ENCODE measurements around the gene SGSH.

The SGSH gene

DNA sequence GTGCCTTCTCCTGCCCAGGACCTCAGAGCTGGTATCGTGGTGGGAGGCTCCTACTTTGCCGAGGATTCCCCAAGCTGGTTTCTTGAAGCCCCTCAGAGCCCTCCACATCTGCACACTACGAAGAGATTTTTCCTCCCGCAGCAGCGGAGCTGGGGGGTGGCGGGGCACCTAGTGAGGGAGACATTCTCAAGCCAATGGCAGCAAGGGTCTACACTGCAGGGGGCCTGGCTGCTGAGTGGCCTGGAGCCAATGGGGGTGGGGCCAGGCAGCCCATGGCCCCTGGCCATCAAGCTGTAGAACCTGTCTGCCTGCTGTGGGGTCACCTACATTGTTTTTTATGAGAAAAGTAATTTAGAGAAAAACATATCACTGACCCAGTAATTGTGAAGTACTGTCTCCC, 5.1 kb upstream of the SGSH start:
- no peak for DNase-seq

DNA sequence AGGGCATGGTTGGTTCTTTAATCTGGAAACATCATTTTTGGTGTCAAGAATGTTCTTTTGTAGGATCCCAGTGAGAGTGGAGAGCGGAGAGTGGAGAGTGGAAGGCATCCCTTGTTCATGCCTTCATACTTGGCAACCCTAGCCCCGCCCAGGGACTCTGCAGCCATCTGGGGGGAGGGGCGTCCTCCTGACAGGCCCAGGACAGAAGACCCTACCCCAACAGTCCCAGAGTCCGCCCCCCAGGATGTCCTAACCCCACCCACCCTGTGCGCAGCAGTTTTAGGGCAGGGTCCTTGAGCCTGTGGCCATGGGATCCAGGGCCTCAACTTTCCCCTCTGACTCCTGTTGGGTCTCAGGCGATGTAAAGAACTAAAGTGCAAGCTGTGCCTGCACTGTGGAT, 4.5 kb upstream of the SGSH start:
- DNase-seq = no peak

DNA sequence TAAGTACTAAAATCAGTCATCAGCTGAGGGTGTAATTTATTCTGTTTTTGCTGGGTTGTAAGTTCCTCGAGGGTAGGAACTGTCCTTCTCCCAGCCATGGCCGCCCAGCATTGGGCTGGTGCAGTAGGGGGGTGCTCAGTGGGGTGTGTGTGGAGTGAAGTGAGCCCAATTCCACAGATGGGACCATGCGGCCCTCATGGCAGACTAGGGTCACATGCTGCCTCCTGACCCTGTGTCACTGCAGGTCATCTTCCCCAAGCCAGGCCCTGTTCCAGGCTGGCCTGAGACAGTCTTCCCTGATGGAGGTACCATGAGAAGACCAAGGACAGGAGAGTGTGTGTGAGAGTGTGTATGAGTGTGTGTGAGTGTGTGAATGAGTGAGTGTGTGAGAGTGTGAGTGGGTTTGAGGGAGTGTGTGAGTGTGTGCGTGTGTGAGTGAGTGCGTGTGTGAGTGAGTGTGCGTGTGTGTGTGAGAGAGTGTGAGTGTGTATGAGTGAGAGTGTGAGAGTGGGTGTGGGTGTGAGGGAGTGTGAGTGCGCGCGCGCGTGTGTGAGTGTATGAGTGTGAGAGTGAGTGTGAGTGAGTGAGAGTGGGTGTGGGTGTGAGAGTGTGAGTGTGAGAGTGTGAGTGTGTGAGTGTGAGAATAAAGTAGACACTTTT, 3.8 kb upstream of the SGSH start:
- no peak for DNase-seq

DNA sequence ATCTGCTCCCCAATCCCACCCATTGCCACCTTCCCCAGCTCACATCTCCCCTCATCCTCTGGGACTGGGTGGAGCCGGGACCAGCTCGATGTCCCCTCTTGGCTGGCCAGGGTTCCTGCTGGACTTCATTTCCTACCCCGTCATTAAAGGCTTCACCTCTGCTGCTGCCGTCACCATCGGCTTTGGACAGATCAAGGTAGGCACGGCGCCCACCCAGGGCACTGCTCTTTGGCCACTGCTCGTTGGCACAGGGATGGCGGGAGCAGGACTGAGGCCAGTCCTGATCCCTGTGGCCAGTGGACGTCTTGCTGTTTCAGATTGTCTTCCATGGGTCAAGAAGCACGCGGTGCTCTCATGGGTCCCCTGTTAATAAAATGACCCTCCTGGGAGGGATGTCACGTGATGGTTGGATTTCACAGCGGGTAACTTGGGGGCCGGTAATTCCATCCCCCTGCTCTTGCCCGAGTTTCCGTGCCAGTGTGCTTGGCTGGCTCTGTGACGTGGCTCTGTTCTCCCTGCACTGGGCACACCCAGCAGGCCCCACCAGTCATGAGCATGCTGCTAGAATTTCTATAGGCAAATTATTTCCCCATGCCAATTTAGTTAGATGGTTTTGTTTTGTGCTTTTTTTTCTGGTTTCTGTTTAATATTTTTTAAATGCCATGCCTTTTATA, 3.1 kb upstream of the SGSH start:
- no peak for DNase-seq

DNA sequence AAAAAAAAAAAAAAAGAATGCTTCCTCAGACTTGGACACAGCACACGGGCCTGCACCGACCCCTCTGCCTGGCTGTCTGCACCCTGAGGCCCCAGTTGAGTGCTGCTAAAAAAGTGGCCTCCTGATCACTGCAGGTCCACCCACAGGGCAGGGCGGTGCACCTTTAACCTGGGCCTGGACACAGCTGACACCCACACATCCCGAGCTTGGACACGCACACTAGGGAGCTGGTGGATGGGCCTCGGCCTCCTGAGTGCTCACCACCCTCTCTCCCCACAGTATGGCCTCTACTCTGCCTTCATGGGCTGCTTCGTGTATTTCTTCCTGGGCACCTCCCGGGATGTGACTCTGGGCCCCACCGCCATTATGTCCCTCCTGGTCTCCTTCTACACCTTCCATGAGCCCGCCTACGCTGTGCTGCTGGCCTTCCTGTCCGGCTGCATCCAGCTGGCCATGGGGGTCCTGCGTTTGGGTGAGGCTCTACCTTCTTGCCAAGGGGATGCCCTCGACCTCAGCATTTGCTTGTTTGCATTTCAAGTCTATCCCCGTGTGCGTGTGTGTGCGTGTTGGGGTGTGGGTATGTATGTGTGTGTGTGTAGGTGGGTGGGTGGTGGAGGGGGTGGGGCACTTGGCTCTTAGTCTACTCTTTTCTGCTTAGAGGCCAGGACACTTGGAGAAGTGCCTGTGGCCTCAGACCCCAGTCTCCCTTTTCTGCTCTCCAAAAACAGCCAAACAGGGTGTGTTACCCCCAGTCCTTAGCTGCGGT, 2.4 kb upstream of the SGSH start:
- no peak for DNase-seq

DNA sequence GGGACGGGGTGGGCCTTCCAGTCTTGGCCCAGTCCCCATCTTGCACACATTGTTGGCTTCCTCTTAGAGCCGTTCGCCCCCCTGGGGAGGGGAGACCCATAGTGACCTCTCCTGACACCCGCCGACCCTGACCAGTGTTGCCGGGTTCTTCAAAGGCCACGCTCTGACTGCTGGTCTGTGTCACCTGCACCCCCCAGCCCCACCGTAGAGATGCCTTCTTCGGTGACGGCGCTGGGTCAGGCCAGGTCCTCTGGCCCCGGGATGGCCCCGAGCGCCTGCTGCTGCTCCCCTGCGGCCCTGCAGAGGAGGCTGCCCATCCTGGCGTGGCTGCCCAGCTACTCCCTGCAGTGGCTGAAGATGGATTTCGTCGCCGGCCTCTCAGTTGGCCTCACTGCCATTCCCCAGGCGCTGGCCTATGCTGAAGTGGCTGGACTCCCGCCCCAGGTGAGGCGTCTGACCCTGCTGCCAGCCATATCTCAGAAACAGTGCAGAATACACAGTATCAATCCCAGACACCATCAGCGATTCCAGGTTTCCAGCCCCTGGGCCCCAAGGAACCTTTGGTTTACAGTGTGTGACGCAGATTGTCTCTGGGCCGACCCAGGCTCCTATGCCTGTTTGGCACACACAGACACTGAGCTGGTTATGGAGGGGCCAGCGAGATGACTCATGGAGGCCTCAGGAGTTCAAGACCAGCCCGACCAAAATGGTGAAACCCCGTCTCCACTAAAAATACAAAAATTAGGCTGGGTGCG, 1.4 kb upstream of the SGSH start:
- DNase-seq = no peak

DNA sequence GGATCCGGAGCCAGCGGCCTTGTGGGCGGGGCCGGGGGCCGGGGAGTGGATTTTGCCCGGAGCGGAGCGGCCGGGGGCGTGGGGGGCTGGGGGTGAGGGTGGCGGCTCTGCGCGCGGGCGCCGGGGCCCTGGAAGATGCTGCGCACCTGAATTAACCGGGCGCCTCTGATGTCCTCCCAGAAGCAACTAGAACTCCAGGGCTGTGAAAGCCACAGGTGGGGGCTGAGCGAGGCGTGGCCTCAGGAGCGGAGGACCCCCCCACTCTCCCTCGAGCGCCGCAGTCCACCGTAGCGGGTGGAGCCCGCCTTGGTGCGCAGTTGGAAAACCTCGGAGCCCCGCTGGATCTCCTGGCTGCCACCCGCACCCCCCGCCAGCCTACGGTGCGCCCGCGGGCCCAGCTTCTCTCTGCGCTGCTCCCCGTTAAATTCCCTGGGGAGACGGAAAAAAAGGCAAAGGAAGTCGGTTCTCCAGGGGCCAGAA, 643 bp upstream of the SGSH start:
- DNase-seq = no peak

DNA sequence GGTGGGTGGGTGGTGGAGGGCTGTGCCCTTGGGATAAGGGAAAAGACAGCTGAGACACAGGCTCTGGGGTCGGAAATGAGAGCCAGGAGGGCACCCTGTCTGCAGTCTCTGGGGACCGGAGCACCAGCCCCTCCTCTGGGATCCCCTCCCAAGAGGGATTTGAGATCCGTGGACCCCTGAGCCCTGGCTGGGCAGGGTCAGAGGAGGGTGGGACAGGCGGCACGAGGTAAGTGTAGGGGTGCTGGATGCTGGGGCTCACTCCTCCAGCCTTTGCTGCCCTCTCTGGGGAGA, 425 bp downstream of the SGSH start:
- no peak for DNase-seq

DNA sequence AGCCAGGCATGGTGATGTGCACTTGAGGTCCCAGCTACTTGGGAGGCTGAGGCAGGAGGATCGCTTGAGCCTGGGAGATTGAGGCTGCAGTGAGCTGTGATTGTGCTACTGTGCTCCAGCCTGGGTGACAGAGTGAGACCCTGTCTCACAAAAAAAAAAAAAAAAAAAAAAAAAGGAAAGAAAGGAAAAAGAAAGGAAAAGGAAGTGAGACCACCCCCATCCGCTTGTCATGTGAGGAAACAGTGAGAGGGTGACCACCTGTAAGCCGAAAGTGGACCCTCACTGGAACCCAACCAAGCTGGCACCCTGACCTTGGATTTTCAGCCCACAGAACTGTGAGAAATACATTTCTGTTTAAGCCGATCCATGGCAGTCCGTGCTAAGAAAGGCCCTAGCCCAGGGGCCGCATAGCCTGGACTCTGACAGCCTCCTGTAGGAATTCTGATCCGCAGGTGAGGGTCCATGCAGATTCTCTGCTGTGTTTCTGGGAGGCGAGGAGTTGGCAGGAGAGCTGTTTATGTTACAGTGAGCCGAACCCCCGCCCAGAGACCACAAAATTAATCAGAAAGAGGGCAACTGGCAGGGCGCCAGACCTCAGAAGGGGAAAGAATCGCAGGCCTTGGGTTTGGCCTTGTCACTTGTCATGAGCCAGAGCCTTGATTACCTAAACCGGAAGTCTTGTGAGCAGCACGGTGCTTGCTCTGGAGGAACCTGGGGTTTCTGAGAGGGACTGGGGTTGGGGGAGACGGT, 945 bp downstream of the SGSH start:
- DNase-seq = peak; percentile 40 to 50

DNA sequence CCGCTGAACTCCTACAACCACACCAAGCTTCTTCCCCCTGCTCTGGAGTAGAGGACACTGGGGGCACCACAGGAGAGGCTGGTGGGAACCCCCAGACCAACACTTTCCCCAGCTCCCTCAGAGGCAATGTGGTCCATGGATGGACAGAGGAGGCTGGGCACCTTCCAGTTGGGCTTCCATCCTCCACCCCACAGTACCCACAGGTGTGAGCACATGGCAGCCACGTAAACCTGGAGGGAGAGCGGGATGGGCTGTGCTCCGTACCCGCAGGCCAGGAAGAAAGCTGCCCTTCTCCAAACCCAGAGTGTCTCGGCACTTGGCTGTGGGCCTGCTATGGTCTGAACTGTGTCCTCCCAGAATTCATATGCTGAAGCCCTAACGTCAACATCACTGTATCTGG, 1.7 kb downstream of the SGSH start:
- no peak for DNase-seq

DNA sequence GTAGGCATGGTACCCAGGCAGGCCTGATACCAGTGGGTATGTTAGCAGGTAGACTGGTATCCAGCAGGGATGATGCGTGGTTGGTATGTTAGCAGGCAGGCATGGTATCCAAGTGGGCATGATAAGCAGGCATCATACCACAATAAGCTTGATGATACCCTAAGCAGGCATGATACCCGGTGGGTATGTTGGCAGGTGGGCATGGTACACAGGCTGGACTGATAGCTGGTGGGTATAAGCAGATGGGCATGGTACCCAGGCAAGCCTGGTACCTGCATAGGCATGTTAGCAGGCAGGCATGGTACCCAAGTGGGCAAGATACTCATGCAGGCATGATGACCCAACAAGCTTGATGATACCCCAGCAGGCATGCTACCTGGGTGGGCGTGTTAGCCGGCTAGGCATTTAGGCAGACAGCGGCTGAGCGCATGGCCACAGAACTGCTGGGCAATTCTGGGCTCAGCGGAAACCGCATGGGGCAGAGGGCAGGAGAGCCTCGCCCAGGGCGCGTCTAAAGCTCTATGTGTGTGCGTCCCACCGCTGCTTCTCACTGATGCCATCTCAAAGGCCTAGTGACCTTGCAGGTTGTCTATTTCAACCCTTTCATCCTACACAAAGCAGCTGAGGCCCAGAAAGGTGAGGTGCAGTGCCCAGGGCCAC, 2.3 kb downstream of the SGSH start:
- no peak for DNase-seq

DNA sequence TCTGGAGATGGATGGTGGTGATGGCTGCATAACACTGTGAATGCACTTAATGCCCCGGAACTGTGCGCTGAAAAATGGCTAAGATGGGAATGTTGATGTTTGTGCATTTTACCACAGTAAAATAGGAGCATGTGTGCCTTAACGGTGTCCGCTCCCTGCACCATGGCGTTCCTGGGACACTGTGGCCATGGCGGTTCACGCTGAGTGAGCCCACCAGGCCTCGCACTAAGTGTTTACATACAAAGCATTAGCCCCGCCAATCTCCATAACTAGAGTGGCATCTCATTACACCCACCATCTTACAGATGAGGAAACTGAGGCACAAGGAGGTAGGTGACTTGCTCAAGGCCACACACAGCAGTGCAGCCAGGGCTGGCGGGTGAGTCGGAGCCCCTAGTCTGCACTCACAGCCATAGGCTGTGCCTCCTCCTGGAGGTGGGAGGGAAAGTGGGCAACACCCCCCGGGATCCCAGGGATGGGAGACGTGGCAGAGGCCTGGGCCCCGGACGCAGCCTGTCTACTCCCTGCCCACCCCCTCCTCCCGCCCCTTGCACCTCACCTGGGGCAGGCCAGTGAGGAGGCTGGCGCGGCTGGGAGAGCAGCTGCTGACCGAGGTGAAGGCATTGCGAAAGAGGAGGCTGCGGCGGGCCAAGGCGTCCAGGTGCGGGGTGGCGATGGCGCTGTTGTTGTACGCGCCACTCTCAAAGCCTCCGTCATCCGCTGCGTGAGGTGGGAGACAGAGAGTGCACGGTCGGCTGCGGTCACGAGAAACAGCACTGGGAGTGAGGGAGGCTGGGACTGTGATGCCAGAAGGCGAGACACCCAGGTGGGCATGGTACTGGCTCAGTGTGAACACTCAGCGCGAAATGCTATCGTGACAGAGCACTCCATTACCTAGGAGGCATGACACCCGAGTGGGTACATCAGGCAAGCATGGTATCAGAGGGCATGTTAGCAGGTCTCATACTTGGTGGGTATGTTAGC, 3.4 kb downstream of the SGSH start:
- DNase-seq = no peak

DNA sequence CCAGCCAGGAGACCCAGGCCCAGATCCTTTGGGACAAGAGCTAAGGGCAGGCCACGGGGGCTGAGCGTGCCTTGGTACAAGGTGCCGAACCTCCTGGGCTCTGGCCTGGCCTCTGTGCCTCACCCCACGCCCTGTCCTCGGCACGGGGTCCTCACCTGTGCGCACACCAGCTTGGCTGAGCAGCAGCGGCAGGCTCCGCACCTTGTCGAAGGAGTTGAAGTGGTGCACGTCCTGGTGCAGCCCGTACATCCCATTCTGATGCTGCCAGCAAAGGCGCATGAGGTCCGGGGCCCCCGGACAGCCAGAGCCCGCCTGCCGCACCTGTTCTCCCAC, 5.3 kb downstream of the SGSH start:
- DNase-seq = no peak

DNA sequence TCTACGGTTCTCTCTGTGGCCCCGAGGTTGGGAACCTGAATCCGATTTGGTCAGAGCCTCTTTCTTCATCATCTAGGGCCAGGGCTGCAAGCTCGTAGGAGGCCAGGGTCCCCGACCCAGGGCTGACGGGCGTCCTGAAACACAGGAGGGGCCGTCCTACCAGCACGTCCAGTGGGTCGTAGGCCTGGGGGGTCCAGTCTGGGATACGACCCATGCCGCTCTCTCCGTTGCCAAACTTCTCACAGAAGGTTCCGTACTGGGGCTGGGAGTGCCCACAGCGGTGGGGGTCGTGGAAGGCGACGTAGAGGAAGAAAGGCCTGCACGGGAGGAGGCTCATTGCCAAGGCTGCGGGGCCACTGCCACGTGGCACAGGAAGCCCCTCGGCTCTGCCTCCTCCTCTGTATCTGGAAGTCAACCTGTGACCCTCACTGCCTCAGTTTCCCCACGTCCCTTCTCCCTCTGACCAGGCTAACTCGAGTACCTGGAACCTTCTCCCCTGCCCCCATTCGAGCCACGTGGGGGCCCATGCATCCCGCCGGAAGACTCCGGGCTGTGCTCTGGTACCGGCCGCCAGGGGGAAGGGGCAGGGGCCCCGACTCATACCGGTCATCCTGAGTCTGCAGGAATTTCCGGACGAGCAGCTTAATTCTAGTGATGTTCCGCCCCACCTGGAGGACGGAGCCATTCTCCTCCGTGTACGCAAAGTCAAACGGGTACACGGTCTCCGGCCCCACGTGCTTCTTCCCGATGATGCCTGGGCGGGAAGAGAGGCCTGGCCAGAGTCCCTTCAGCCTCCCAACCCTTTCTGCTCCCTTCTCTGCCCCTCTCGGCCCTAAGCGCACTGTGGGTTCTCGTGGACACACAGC, 5.9 kb downstream of the SGSH start:
- DNase-seq = no peak

DNA sequence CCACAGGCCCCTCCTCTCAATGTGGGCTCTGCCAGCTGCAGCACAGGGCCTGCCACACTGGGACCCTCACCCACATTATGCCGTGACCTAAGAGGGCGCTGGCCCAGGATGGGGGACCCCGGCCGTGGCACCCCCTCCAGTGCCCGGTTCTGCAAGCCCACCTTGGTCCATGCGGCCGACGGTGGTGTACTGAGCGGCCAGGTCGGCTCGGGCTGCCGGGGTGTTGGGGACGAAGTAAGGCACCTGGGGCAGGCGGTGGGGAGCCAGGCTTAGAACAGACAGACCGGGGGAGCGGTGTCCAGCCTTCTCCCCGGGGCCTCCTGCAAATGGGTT, 6.5 kb downstream of the SGSH start:
- no peak for DNase-seq

DNA sequence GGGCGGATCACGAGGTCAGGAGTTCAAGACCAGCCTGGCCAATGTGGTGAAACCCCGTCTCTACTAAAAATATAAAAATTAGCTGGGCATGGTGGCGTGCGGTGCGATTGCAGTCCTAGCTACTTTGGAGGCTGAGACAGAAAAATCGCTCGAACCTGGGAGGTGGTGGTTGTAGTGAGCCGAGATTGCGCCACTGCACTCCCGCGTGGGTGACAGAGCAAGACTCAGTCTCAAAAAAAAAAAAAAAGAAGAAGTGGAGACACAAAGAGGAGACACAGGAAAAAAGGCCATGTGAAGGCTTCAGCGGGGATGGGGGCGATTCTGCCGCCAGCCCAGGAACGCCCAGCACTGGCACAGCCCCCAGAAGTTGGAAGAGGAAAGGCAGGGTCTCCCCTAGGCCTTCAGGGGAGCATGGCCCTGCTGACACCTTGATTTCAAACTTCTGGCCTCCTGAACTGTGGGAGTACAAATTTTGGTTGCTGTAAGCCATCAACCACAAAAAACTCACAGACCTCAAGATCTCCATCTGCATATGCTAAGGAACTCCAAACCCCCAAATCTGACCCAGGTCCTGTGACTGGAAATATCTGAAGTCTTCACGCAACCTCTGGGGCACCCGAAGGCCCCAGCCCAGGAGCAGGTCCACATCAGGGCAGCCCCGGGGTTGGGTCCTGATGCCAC, 7.0 kb downstream of the SGSH start:
- no peak for DNase-seq

DNA sequence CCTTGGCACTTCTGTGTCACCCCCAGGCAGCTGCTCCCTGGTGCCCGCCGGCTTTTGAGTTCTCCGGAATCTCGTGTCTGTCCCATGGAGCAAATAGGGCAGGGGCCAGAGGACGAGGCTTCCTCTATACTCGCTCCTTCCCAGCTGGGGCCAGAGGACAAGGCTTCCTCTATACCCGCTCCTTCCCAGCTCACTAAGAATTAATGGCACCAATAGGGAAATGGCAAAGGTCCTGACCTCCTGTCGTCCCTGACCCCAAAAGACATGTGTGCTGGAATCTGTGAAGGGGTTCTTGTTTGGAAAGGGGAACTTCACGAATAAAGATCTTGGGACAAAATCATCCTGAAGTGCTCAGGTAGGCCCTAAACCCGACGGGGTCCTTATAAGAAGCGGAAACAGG, 7.6 kb downstream of the SGSH start:
- DNase-seq = no peak

DNA sequence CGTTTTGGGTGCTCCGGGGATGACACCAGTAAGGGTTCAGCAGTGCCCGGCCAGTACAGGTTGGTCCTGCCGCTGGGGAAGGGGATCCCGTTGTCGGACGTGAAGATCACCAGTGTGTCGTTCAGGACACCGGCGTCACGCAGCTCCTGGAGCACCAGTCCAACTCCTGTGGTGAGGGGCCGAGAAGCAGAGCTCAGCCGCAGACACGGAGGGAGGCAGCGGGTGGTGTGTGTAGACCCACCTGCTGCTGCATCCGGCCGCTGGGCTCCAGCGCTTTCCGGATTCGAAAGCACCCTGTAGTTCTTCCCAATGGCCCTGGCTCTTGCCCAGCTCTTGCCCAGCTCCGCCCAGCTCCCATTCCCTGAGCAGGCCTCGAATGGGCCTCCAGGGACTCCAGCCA, 8.0 kb downstream of the SGSH start:
- DNase-seq = no peak

DNA sequence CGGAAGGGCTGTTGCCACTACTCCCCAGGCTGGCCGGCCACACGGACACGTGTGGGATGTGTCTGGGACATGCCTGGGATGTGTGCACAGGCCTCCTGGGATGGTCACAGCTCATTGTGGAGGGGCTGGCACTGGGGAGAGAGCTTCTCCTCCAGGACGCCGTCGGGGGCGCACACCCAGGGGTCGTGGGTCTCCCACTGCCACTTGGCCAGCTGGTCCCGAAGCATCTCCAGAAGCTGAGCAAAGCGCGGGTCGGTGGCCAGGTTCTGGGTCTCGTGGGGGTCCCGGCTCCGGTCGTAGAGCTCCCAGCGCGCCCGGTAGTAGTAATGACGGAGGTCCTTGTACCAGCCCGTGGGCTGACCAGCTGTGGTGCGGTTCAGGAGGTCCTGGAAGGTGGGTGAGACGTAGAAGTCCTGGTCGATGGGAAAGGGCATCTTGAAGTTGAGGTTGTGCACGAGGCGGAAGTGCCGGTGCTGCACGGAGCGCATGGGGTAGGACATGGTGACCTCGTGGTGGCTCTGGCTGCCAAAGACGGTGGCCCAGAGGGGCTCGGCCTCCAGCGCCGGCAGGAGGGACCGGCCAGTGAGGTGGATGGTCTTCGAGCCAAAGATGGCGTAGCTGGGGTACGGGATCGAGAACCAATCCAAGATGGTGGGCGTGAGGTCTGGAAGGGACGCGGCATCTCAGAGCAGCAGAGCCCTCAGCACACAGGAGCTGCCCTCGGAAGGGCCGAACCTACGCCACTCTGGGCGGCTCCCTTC, 9.6 kb downstream of the SGSH start:
- no peak for DNase-seq
